GM12873 (cell line): ENCODE measurements around the gene LEMD1.

ENCODE experiments used
- CTCF ChIP-seq: IDR thresholded peaks from 2 replicates; pipeline ENCODE4 v1.5.1; 2012; ENCODE audit warnings: low read depth, mild to moderate bottlenecking, moderate library complexity, low read length, control low read depth; ENCODE audit not compliant: insufficient read depth; ENCODE audit errors: missing control alignments

LEMD1 gene

GRCh38 chr1:205371871-205372660, 49.8 kb downstream of the LEMD1 start:
- no peak for TF ChIP-seq CTCF

- no peak for TF ChIP-seq CTCF
Observed at GRCh38 chr1:205370780-205371179, 51.1 kb downstream of the LEMD1 start.

GRCh38 chr1:205369701-205370123, 52.1 kb downstream of the LEMD1 start:
- TF ChIP-seq CTCF: no peak

GRCh38 chr1:205368478-205368877, 53.4 kb downstream of the LEMD1 start:
- no peak for TF ChIP-seq CTCF

GRCh38 chr1:205365945-205366463, 55.9 kb downstream of the LEMD1 start:
- TF ChIP-seq CTCF: no peak

- TF ChIP-seq CTCF: no peak
Observed at GRCh38 chr1:205360891-205361290, 61.0 kb downstream of the LEMD1 start.

- TF ChIP-seq CTCF: no peak
Observed at GRCh38 chr1:205359771-205360565, 61.9 kb downstream of the LEMD1 start.
